Measurements from ENCODE around the gene ATP10A.
"Not testable (repeated sequence)": the region's sequence is repeated elsewhere in the genome, so short reads cannot be mapped to it uniquely, and the experiment has no call there.

ATP10A gene

DNA sequence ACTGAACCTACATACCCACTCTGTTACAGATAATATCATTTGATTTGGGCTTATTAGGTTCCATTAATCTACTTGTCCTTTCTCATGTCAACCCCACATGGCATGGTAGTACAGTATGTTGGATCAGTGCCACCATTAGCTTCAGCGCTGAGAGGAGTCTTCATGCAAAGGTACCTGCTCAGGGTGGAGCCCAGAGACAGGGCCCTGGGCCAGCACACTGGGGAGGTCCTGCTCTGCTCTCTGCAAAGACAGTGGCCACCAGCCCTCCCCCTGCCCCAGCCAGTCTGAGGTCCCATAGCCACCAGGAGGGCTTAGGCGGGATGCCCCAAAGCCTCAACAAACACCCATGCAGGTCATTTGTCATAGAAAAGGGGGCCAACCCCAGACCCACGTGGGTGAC lies 71.0 kb downstream of the ATP10A start:
- DNase-seq (ENCODE audit: low spot score) = no peak

DNA sequence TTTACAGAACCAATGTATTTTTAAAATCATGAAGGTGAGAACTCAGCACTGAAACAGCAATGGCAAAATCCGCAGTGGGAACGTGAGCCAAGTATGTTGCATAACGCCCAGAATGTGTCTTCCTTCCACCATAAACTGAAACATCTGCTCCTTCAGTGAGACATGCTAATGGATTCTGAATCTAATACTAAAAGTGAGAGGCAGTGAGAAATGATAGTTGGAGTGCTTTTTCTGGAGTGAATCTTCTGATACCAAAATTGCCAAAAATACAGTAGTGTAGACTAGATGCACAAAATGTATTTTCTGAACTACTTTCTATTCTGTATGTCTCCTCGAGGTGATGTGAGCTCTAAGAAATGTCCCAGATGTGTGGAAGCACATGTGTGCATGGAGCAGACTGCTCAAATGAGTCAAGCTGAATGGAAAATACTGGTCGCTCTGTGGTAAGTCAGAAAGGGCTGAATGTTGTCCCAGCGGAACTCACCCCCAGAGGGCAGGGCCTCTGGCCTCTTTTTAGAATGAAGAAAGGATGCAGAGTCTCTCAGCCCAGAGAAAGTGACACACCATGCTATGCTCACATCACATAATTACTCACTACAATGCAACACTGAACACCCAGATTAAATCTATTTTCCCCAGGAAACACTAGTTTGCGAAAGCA lies 73.0 kb downstream of the ATP10A start:
- DNase-seq (ENCODE audit: low spot score) = no peak

DNA sequence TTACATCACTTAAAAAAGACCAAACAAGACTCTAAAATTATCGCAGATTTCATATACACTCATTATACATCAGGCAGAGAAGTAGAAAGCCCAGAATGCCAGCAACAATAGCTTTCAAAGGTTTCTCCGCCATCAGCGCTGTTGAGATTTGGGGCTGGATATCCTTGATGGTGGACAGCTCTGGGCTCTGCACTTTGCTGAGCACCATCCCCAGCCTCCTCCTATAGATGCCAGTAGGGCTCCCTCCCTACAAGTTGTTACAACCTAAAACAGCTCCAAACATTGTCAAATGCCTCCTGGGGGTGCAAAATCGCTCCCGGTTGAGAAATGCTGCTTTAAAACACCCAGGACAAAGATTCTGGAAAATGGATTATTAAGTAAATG lies 73.5 kb downstream of the ATP10A start:
- no peak for DNase-seq (ENCODE audit: low spot score)

DNA sequence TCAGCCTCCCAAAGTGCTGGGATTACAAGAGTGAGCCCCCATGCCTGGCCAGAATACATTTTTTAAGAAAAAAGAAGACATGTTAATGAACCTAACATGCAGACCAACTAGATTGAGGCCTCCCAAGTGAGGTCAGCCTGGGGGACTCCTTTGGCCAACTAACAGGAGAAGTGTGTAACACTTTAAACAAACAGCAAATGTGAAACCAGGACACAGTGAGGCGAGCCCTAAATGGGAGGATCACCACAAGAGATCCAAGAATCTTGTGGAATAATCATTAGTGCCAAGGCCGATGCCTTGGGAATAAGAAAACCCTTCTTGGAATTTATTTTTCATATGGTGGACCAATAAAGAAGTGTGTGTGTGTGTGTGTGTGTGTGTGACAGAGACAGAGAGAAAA lies 73.9 kb downstream of the ATP10A start:
- DNase-seq (ENCODE audit: low spot score) = no peak

DNA sequence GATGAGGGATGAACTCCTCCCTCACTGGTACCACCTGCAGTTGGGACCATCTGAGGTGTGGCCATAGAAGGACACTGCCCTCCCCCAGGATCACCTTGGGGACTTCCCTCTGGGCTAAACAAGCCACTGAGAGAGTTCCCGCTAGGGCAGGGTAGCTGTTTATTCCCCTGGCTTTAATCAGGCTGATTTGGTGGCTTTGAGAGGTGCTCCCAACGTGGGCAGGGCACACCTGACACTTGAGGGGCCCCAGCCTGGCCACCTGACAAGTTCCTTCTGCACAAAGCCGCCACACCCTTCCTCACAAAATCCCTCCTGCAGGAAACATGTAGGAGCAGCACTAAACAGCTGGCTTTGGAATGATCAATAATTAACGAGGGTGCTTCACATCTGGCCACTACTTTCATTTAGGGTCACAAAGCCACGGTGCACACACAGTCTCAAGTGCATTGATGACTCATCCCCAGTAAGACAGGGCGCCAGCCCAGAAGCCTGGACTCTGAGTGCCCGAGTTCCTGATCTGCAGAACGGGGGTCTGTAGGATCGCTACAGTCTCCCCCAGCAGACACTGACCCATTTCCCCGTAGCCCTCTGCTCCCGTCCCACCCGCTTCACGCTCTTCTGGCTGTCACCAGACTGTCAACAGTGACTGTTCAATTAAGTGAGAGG lies 75.1 kb downstream of the ATP10A start:
- no peak for DNase-seq (ENCODE audit: low spot score)

DNA sequence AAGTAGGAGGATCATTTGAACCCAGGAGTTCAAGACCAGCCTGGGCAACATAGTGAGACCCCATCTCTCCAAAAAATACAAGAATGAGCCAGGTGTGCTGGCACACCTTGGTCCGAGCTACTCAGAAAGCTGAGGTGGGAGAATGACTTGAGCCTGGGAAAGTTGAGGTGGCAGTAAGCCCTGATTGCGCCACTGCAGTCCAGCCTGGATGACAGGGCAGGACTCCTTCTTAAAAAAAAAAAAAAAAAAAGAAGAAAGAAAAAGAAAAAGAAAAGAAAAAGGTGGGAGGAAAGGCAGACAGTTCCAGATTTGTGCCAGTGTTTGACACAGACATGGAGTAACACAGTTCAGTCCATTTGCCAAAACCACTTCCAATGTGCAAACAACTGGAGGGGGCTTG lies 75.7 kb downstream of the ATP10A start:
- DNase-seq (ENCODE audit: low spot score) = no peak

DNA sequence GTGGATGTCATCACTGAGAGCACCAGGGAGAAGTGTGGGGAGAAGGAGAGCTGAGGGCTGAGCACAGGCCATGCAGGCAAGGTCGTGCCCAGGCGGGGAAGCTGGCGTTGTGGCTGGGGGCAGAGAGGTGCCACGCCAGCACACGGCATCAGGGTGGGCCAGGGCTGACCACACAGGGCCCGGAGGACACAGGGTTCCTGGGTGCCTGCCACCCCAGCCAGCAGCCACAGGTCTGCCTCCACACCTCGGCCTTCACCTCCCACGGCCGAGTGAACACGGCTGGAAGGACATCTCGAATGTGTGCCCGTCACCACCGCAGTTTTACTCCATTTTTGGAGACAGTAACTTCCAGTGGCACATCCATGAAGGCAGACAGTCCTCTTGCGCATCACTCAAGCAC lies 77.1 kb downstream of the ATP10A start:
- DNase-seq (ENCODE audit: low spot score) = no peak

DNA sequence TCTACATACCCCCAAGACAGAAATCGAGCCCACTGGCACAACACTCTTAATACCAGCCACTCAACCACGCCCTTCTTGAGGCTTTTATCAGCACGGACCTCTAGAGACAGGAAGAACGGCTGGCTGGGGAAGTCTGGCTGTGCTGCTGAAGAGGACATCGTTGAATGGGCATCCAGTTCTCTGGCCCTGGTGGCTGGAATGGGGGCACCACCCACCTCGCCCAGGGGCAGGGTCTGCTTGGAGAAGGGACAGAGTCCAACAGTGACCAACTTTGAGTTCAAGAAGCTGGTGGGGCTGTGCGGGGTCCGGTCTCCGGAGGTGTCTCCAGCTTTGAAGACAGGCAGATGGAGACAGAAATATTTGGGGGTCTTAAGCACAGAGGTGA lies 77.5 kb downstream of the ATP10A start:
- no peak for DNase-seq (ENCODE audit: low spot score)

DNA sequence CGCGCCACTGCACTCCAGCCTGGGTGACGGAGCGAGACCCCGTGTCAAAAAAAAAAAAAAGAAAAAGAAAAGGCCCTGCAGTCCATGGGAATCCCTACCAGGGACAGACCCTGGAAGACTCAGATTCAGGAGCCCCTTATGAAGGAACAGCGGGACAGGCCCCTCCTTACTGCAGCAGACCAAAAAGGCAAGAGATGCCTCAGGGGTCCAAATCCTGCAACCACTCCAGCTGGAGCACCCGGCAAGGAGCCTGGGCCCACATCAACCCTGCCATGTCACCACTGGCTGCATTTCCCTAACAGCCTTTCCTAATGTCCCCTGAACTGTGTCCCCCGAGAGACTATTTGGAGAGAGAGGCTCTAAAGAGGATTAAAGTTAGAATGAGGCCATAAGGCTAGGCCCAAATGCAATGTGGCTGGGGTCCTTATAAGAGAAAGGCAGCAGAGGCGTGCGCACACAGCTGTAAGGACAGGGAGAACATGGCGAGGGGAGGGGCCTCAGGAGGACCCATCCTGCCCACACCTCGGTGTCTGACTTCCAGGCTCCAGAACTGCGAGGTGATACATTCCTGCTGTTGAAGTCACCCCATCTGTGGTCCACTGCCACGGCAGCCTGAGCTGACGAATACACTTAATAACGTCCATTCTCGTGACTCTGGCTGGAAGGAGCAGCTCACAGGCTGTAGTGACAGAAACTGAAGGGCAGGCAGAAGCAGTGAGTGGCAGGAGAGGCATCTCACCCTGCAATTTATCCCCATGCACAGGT lies 78.1 kb downstream of the ATP10A start:
- no peak for DNase-seq (ENCODE audit: low spot score)

DNA sequence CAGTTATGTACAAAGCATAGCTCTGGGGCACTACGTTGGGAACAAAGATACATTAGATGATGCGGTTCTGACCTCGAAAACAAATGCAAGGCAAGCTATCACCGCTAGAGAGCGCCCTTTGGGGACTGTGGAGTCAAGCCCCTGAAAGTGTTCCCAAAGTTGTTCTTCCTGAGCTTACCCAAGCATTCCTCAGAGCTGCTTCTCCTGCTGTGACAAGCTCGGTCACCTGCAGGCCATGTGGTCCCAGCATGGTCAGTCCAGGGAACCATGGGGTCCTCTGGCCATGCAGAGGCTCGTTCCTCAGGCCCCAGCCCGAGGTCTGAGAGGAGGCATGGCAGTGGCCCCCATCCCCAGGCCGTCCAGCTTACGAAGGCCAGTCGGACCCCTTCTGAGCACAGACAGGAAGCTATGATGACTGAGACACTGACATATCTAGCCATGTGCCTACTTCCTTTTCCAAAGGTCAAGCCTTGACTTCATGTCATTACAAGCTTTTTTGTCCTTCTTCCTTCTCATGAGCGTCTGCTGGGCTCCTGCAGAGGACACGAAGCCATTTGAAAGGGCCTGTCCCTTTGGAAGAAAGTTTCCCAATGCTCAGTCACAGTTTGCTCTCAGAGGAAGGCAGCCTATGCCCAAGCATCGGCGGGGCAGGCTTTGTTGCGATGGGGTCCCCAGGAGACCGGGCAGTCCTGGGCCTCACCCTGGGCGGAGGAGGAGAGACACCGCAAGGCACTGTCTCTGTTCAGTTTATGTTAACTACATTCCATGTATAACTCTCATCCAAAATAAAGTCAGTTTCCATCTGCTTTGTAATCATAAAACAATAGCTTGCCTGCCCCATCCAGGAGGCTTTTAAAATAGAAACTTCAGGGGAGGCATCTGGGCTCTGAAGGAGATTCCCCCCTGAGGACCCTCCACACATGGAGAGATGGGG lies 79.3 kb downstream of the ATP10A start:
- no peak for DNase-seq (ENCODE audit: low spot score)

DNA sequence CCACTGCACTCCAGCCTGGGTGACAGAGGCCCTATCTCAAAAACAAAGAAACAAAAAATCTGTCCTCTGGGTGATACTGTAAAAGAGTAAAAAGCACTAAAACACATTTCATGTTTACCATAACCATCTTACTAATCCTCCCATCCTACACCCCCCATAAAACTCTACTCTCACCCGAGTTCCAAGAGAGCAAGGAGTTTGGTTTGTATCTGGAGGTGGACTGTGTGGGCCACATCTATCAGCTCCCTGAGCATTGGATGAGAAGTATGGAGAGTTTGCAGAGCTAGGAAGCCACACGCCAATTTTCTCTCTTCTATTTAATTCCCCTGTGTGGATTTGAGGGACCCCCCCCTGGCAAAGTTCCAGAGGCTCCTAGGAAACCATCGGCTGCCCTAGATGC lies 80.0 kb downstream of the ATP10A start:
- DNase-seq (ENCODE audit: low spot score) = no peak

DNA sequence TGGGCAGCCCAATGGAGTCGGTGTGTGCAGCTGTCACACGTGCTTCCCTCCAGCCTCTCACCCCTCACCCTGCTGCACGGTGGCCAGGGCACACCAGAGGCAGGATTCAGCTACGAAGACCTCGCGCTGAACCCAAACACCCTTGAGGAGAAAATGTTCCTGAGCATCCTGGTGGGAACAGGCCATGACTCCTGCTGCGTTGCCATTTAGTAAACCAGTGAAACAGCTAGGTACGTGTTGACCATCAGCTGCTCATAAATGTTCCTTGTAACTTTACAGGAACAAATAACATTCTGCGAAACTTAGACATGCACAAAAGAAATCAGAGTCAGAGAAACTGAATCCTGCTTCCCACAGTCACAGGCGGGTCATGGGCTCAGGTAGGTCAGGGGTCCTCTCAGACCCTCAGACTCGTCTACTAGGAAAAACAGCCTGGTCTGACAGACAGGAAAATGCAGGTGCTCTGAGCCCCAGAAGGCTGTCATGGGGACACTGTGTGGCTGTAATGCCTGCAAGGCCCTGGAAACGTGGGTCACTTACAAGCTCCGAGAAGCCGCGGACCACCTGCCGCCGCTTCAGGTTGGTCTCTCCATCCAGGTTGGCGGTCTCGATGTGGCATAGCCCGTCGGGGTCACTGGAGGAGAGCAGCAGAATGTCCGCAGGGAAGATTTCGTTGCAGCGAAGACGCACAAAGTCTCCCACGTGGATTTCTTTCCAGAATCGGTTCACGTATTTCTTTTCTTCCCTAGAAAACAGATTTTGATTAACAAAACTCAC lies 82.5 kb downstream of the ATP10A start:
- DNase-seq (ENCODE audit: low spot score) = no peak

DNA sequence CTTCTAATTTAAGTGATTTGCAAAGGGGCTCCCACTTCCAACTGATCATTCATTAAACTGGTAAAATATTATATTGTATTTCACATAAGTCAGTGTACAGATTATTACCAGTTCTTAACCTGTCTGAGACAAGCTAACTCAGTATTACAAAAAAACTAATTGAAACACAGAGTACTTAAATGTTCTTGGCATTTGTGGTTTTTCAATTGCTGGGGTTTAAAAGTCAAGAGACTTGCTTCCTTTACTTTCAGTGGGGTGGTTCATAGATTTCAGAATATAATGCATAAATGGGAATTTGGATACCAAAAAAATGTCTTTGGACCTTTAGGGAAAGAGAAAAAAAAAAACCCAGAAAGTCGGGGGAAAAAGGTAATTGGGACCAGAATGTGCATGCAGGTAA lies 85.0 kb downstream of the ATP10A start:
- DNase-seq (ENCODE audit: low spot score) = no peak

DNA sequence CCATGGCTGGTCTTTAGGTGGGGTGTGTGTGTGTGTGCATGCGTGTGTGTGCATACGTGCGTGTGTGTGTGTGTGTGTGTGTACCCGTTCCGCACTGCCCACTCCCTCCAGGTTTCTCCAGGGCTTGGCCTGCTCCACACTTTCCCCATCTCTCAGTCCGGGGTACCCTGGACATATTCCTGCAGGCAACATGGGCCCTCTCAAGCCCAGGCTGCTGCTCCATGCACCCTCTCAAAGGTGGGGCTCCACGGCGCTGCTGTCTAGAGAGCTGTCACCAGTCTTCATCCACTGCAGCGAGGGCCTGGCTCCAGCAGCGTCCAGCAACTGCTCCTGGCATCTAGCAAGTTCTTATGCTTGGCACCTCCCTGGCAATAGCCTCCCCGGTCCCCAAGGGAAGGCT lies 86.1 kb downstream of the ATP10A start:
- DNase-seq (ENCODE audit: low spot score) = no peak

DNA sequence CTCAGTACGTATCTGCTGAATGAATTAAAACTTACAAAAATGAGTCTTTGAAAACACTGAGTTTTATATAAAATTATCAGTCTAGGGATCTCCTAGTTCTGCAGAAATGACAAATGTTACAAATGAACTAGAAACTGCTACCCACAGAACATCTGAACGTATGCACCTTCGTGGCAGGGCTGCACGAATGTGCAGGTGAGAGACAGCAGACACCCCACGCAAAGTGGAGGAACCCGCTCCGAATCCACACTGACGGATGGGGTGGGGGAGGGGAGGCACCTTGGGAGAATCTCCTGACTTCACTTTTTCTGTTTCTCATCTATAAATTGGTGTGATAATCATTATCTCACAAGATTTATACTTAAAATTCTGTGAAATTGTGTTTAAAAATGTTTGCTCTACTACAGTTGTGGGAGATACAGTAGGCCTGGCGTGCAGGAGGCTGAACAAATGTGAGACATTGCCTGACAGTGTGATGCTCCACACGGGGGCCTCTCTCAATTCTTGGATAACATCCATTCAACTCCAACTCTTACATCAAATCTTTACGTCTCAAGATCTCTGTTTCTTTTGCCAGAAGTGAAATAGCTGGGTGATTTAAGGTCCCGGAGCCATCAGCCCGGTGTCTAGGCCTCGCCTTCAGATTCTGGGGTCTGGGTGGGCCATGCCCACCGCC lies 86.9 kb downstream of the ATP10A start:
- DNase-seq (ENCODE audit: low spot score) = no peak

DNA sequence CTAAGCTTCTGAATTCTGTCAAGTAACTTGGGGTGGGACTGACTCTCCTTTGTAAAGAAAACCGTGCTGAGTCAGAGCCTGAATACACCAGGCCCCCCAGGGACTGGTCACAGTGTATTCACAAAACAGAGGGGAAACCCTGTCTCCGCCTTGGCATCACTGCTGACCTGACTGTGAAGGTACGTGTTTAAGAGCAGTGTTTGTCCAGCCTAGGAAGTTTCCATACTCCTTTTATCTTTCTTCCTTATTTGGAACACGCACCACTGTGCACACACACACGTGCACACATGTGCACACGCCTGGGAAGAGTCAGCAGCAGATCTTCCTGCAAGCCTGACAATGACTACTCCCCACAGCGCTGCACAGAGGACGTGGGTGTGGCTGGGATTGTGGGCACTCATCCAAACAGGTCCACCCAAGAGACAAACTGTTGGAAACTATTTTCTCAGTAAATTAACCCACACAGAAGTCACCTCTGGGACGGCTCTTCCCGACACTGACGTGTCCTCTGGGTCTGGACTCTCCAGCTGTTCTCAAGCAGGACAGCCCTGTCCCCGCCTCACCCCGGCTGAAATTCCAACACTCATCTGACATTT lies 87.7 kb downstream of the ATP10A start:
- DNase-seq (ENCODE audit: low spot score) = no peak

DNA sequence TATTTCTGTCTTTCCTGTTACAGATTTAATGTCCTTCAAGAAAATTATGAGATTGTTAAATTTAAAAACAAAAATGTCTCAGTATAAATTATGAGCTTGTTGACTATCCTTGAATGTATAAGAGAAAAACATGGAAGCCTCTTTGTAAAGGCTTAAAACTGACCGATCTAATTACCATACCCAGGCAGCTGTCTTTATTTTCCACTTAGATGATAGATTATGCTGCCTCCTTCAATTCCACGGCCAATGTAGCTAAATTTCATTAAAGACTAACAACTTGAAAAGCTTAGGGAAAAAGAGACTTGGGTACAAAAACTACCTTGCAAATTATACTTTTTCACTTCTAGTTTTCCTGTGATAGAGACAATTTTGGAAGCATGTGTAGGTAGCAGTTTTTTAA lies 88.3 kb downstream of the ATP10A start:
- DNase-seq (ENCODE audit: low spot score) = no peak

DNA sequence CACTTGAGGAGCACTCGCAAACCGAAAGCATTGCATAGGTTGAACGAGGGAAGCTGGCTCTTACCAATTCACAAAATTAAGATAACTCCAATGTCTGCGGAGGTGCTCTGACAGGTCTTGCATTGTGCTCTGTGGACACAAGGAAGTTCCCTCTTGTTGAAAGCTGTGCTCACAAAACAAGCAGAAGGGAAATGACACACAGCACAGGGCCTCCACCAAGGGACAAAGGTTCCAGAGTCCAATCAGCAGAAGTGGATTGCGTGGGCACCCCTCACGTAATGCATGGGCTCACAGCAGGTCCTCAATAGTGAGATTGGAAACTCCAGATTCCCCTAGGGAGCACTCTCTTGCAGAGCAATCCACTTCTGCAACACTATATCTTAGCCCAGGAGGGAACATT lies 89.9 kb downstream of the ATP10A start:
- DNase-seq (ENCODE audit: low spot score) = no peak

DNA sequence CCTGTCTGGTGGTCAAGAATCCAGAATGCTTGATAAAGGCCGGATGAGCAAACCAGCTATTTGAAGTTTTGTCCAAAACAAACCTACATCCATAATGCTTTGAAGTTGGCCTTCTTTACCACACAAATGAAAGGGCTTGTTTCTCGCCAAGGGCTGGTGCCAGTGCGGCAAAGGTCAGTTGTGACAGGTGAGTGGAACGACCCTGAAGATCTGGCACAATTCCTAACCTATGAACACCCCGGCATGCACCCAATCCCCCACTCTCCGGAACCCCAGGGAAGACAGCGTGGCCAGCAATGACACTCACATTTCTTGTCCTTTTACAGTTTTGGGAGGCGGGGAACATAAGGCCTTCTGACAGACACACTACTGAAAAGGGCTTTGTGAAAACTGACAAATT lies 90.6 kb downstream of the ATP10A start:
- no peak for DNase-seq (ENCODE audit: low spot score)

DNA sequence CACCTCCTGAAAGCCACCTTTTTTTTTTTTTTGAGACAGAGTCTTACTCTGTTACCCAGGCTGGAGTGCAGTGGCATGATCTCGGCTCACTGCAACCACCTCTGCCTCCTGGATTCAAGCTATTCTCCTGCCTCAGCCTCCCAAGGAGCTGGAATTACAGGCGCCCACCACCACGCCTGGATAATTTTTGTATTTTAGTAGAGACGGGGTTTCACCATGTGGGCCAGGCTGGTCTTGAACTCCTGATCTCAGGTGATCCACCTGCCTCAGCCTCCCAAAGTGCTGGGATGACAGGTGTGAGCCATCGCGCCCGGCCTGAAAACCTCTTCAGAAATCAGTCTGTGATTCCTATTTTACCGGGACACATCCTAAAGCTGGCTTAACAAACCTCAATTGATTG lies 91.4 kb downstream of the ATP10A start:
- not testable (repeated sequence) for DNase-seq (ENCODE audit: low spot score)

DNA sequence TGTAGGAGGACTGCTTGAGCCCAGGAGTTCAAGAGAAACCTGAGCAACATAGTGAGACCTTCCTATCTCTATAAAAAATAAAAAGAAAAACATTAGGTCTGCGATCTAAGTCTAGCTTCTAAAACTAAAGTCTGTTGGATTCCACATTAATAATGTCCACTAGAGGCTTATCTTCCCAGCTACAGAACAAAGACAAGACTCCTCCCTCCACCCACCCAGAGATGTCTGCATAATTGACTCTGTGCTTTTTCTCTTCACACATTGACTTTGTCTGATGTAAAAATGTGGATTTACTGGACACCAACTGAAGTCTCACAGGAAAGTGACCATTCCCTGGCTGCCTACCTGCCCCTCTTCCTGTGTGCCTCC lies 91.8 kb downstream of the ATP10A start:
- DNase-seq (ENCODE audit: low spot score) = no peak
